Measurements from ENCODE around the gene ZRANB3.

Gene ZRANB3

DNA sequence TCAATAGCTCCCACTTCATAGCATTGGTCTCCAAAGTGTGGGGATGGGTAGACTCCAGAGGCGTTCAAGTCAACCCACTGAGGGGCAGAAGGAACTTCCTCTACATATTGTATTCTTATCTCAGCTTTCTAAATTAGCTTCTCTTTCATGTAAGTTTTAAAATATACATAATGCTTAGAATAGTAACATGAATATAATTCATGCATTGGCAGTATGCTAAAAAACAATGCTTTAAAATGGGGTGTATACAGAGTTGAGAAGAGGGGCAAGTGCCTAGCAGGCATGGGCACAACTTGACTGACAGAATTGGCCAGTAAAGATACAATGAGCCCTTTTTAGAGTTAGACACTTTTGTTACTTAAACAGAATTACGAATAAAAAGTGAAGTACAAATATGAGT, 212.2 kb downstream of the ZRANB3 start:
- H3K9ac ChIP-seq (ENCODE audit: low read depth, low read length, poor library complexity, severe bottlenecking) = no peak overlapping the region
- no peak overlapping the region for H2AFZ ChIP-seq (ENCODE audit: low read length)
- H3K9me2 ChIP-seq (replicated peaks; ENCODE audit: low read depth, low read length) = no peaks in the 10 kb centered on the region
- no peaks in the 10 kb centered on the region for H3F3A ChIP-seq (ENCODE audit: low read depth)
- H3K4me1 ChIP-seq (ENCODE audit: insufficient read depth, low read length, poor library complexity, severe bottlenecking) = peaks cover 4% of the 10 kb centered on the region
- no peaks in the 10 kb centered on the region for H3K27me3 ChIP-seq (ENCODE audit: insufficient read depth, low read length, poor library complexity, severe bottlenecking)
- H3K4me3 ChIP-seq (ENCODE audit: low read length, poor library complexity, severe bottlenecking) = no peak overlapping the region
- no peaks in the 10 kb centered on the region for H3K79me2 ChIP-seq (ENCODE audit: insufficient read depth, low read length)
- no peak overlapping the region for H3K4me2 ChIP-seq (ENCODE audit: low read depth, low read length, poor library complexity, severe bottlenecking)
- H4K20me1 ChIP-seq (ENCODE audit: insufficient read depth, low read length, poor library complexity, severe bottlenecking) = no peaks in the 10 kb centered on the region
- 0 out of 2 replicates have a peak, but pooled peaks cover 3% of the 10 kb centered on the region for H3K9me3 ChIP-seq (ENCODE audit: insufficient read depth, low read depth, low read length)
- H3K36me3 ChIP-seq (ENCODE audit: insufficient read depth, low read length) = no peaks in the 10 kb centered on the region
- no peak for TF ChIP-seq EZH2phosphoT487 (IDR thresholded peaks at IDR 0.05; ENCODE audit: borderline replicate concordance)
- TF ChIP-seq, protein P1, sequence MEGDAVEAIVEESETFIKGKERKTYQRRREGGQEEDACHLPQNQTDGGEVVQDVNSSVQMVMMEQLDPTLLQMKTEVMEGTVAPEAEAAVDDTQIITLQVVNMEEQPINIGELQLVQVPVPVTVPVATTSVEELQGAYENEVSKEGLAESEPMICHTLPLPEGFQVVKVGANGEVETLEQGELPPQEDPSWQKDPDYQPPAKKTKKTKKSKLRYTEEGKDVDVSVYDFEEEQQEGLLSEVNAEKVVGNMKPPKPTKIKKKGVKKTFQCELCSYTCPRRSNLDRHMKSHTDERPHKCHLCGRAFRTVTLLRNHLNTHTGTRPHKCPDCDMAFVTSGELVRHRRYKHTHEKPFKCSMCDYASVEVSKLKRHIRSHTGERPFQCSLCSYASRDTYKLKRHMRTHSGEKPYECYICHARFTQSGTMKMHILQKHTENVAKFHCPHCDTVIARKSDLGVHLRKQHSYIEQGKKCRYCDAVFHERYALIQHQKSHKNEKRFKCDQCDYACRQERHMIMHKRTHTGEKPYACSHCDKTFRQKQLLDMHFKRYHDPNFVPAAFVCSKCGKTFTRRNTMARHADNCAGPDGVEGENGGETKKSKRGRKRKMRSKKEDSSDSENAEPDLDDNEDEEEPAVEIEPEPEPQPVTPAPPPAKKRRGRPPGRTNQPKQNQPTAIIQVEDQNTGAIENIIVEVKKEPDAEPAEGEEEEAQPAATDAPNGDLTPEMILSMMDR (conservative IDR thresholded peaks at IDR 0.05; ENCODE audit: low read length) = no peak

- TF ChIP-seq, protein P1 (conservative IDR thresholded peaks at IDR 0.05; ENCODE audit: low read length) = no peak
- TF ChIP-seq EZH2phosphoT487 (IDR thresholded peaks at IDR 0.05; ENCODE audit: borderline replicate concordance) = no peak
- Histone ChIP-seq H3K9me2 (replicated peaks; ENCODE audit: low read depth, low read length) (no peaks in the 10 kb centered on the region), H3K4me1 (ENCODE audit: insufficient read depth, low read length, poor library complexity, severe bottlenecking) (peaks cover 4% of the 10 kb centered on the region), H3K36me3 (ENCODE audit: insufficient read depth, low read length) (no peaks in the 10 kb centered on the region), H3K9me3 (ENCODE audit: insufficient read depth, low read depth, low read length) (no peaks in the 10 kb centered on the region), H2AFZ (ENCODE audit: low read length) (no peak overlapping the region), H3K4me3 (ENCODE audit: low read length, poor library complexity, severe bottlenecking) (no peak overlapping the region), H3K9ac (ENCODE audit: low read depth, low read length, poor library complexity, severe bottlenecking) (no peak overlapping the region), H3F3A (ENCODE audit: low read depth) (no peaks in the 10 kb centered on the region), H3K79me2 (ENCODE audit: insufficient read depth, low read length) (no peaks in the 10 kb centered on the region), H4K20me1 (ENCODE audit: insufficient read depth, low read length, poor library complexity, severe bottlenecking) (no peaks in the 10 kb centered on the region), H3K4me2 (ENCODE audit: low read depth, low read length, poor library complexity, severe bottlenecking) (no peak overlapping the region), H3K27me3 (ENCODE audit: insufficient read depth, low read length, poor library complexity, severe bottlenecking) (no peaks in the 10 kb centered on the region)
These were observed 213.6 kb downstream of the ZRANB3 start for GRCh38 chr2:135317375-135317774.

DNA sequence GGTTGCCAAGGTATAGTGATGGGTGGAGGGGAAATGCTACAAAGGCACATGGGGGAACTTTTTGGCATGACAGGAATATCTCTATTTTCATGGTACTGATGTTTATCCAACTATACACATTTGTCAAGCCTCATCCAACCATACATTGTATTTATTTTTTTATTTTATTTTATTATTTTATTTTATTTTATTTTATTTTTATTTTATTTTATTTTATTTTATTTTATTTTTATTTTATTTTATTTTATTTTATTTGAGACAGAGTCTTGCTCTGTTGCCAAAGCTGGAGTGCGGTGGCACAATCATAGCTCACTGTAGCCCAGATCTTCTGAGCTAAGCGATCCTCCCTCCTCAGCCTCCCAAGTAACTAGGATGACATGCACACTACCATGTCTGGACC, 219.1 kb downstream of the ZRANB3 start:
- H3K9me2 ChIP-seq (replicated peaks; ENCODE audit: low read depth, low read length) = no peaks in the 10 kb centered on the region
- no peaks in the 10 kb centered on the region for H3K36me3 ChIP-seq (ENCODE audit: insufficient read depth, low read length)
- H3K79me2 ChIP-seq (ENCODE audit: insufficient read depth, low read length) = no peaks in the 10 kb centered on the region
- no peaks in the 10 kb centered on the region for H3K27me3 ChIP-seq (ENCODE audit: insufficient read depth, low read length, poor library complexity, severe bottlenecking)
- no peak overlapping the region for H2AFZ ChIP-seq (ENCODE audit: low read length)
- no peaks in the 10 kb centered on the region for H3K4me1 ChIP-seq (ENCODE audit: insufficient read depth, low read length, poor library complexity, severe bottlenecking)
- no peaks in the 10 kb centered on the region for H4K20me1 ChIP-seq (ENCODE audit: insufficient read depth, low read length, poor library complexity, severe bottlenecking)
- TF ChIP-seq, protein P1 (conservative IDR thresholded peaks at IDR 0.05; ENCODE audit: low read length) = no peak
- H3K9me3 ChIP-seq (ENCODE audit: insufficient read depth, low read depth, low read length) = no peaks in the 10 kb centered on the region
- H3F3A ChIP-seq (ENCODE audit: low read depth) = no peaks in the 10 kb centered on the region
- no peak overlapping the region for H3K4me2 ChIP-seq (ENCODE audit: low read depth, low read length, poor library complexity, severe bottlenecking)
- H3K9ac ChIP-seq (ENCODE audit: low read depth, low read length, poor library complexity, severe bottlenecking) = no peak overlapping the region
- no peak overlapping the region for H3K4me3 ChIP-seq (ENCODE audit: low read length, poor library complexity, severe bottlenecking)
